Activated CD8-positive, alpha-beta memory T cell treated with anti-CD3 and anti-CD28 coated beads, Interleukin-2, amount 50 U/mL, for 24 hours (primary cell): Measurements from ENCODE around the gene CEP55.
"Not testable (repeated sequence)": the region's sequence is repeated elsewhere in the genome, so short reads cannot be mapped to it uniquely, and the experiment has no call there.

Experiments used
- DNase-seq: peaks from one replicate; pipeline ENCODE4 v3.0.0-alpha.2; 2020; ENCODE audit errors: extremely low read depth

Gene CEP55

DNA sequence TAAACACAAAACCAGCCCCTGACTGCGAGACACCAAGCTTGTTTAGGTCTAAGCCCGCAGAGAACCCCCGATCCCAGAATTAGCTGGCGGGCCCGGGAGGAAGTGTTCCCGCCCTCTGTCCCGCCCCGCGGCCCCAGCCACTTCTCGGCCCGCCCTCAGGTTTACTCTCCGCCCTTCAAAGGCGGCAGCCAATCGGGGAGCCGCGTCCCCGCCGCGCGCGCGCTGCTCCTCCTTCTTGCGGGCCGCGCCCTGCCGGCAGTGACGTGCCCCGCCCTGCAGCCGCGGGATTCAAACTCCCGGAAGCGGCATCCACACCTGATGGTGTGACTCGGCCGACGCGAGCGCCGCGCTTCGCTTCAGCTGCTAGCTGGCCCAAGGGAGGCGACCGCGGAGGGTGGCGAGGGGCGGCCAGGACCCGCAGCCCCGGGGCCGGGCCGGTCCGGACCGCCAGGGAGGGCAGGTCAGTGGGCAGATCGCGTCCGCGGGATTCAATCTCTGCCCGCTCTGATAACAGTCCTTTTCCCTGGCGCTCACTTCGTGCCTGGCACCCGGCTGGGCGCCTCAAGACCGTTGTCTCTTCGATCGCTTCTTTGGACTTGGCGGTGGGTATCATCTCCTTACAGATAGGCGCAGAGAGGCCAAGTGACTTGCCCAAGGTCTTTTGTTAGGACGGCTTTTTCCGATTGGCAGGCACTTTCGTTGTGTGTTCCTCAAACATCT is at the start of gene CEP55:
CEP55 (plus strand) TSS at position 291 of the 720 bp plus-strand sequence. CDS start 3,440 bp downstream, outside the sequence.
- DNase-seq: peak; percentile 80

DNA sequence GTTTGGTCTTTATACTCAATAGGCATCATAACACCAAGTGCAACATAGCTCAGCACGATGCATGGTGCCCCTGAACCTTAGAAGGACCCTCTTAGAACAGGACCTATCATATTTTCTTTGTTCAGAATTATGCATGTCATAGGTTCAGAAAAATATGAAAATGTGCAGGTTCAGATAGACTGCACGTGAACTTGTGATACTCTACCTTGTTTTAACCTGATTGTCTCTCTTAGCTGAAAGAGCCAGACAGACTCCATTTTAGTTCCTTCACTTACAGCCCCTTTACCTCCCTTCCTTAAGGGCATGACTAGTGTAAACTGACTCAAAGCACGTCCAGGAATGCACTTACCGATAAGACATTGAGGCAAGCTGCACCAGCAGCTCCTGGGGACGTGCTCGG is 49.4 kb upstream of the CEP55 start:
- no peak for DNase-seq

DNA sequence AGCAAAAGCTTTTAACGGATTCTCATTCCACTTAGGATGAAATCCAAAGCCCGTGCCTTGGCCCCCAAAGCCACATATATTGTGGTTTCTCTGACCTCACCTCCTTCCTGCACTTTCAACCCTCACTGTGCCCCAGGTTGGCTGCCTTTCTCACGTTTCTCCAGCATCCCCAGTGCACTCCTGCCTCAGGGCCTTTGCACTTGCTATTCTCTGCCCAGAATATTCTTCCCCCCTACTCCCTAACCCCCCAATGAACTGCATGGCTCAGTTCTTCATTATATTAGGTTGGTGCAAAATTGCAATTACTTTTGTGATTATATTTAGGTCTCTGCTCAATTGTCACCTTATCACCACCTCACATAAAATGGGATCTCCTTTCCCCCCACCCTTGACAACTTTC is 48.4 kb upstream of the CEP55 start:
- no peak for DNase-seq

DNA sequence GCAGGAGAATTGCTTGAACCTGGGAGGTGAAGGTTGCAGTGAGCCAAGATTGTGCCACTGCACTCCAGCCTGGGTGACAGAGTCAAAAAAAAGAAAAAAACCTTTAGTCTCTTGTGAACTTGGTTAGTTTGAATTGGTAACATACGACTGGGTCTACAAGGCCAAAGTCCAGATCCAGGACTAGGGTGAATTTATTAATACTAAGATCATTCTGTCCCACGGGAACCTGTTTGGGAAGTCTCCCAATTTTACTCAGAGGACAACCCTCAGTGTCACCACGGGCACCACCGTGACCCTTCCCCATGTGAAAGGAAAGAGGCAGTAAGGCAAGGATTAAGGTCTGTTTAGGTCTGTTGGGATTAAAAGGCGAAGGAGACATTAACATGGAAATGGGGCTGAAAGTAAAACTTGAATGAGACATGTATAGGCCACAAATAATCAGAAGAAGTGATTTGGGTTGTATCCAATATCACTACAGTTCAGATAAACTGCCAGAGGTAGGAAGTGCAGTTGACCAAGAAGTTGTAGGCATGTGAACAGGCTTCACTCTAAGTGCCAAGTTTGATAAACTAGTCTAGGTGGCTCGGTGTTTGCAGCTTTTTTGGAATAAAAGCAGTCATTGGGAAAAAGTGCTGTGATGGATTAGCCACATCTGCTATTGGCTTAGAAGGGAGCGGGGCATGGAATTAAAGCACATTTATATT is 45.0 kb upstream of the CEP55 start:
- DNase-seq: no peak

DNA sequence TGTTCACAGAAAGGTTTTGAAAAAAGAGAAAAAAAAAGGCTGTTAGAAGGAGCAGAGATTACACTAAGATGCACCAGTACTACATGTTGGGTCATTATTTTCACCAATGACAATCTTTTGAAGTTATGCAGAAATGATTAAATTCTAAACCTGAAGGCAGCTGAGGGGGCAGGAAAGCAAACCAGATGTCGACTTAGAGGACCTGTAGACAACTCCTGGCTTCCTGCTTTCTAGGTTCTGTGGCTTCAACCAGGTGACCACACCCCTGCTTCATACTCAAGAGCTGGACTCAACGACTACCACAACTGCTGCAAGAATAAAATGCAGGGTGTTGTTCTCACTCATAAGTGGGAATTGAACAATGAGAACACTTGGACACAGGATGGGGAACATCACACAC is 44.3 kb upstream of the CEP55 start:
- no peak for DNase-seq

DNA sequence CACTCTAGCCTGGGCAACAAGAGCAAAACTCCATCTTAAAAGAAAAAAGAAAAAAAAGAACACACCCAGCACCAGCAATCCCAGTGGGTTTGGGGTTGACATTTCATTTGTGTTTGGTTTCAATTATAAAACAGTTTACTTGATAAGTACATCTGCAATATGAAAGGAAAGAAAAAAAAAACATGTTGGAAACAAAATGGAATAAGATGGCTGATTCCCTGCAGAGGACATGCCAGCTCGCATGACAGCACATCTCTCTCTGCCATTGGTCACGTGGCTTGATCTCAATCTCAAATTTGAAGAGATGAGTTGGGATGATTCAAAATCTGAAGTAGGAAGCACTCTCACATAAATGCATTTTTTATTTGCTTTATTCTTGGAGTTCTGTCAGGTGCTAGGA is 42.3 kb upstream of the CEP55 start:
- DNase-seq: no peak

DNA sequence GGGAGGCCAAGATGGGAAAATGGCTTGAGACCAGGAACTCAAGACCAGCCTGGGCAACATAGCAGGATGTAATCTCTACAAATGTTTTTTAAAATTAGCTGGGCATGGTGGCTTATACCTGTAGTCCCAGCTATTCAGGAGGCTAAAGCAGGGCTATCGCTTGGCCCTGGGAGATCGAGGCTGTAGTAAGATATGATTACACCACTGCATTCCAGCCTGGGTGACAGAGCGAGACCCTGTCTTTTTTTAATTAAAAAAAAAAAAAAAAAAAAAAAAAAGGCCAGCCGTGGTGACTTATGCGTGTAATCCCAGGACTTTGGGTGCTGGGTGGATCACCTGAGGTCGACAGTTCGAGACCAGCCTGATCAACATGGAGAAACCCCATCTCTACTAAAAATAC is 41.7 kb upstream of the CEP55 start:
- no peak for DNase-seq

DNA sequence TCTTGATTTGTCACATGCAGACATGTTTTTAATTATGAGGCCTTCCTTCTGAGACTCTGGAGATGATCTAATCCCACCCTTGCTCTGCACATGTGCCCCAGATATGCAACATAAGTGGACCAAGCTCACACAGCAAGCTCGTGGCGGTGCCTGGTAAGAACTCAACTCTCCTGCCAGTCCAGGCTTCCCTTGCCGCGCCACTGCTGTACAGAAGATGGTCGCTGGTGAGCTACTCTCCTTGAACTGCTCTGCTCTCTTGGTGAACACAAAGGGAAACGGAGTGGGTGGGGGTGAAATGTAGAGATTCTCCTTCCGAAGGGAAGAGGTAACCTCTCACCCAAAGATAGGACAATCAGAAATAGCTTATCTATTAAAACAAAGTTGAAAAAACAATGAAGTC is 39.9 kb upstream of the CEP55 start:
- DNase-seq: no peak

DNA sequence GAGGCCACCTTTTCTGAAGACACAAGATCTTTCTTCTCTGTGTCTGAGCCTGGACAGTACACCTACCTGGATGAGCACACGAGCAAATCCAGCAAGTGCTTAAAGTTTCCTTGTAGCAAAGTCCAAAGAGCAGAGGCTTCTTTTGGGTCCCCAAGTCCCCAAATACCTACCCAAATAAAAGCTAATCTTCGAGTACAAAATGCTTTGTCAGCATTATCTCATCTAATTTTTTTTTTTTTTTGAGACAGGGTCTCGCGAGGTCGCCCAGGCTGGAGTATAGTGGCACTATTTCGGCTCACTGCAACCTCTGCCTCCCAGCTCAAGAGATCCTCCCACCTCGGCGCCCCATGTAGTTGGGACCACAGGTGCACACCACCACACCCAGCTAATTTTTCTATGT is 38.9 kb upstream of the CEP55 start:
- no peak for DNase-seq

DNA sequence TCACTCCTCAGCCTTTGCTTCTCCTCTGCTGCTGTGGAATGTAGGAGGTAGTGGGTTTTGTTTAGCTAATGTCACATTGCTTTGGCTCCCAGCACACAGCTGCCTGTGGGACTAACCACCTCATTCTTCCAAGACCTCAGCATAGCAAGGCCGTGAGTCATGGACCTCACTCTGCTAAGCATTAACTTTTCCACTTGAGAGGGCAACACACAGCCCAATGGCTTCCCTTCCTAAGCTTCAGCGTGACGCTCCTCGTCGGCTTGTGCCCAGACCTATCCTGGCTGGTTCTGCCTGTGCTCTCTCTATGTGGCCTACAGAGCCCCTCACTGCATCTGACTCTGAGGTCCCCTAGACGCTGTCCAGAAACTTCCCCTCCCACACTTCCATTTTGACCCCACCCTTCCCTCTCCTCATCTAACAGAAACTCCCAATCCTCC is 37.6 kb upstream of the CEP55 start:
- DNase-seq: no peak

DNA sequence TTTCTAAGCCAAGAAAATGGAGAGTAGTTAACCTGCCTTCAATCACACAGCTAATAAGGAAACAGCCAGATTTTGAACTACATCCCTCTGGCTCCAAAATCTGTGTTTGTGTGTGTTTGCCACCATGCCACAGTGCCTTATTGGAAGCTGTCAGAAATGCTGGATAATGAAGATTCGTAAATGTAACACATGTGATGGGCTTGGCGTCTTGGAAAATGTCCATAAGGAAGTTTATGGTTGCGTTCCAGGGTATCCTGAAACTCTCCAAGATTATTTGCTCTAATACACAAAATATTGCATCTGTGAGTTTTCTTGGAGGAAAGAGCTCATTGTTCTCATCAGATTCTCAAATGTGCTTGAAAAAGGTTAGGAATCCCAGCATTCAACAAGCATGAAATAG is 36.9 kb upstream of the CEP55 start:
- DNase-seq: no peak

DNA sequence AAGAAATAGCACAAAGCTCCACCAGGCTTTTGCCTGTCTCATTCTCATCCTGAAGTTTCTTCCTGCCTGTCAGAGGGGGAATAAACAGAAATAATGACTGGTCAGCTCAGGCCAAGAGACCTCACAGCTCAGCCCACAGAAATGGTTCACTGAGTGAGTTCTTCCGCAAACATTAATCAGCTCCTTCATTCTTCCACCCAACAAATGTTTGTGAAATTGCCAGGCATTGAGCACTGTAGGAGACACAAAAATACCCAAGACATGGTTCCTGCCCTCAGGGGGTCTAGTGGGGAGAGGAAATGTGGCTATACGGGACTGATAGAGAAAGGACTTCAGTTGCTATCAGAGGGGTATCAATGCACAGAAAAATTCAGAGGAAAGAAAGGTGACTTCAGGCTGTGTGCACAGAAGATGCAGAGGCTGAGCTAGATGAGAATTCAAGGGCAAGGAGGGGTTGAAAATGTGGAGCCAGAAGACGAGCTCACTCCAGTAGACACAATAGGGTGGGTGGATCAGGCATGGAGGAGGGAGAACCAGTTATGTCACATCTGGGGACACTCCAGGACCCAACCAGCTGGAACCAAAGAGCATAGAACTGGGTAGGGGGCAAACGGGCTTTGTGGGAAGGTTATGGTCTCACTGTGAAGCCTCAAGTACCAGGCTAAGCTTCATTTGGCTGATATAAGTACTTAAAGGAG is 35.2 kb upstream of the CEP55 start:
- no peak for DNase-seq

DNA sequence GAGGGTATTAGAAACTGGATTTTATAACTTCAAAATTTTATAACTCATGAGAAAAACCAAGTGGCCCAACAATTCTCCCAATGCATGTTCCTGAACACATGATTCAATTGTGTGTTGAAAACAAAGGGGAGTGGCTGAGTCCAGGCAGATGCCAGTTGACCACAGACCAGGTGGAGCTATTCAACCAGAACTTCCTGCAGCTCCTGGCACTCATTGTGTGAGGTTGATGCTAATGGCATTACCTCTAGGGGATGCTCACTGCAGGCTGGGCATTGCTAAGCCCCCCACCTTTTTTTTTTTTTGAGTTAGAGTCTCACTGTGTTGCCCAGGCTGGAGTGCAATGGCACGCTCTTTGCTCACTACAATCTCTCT is 34.6 kb upstream of the CEP55 start:
- DNase-seq: no peak

DNA sequence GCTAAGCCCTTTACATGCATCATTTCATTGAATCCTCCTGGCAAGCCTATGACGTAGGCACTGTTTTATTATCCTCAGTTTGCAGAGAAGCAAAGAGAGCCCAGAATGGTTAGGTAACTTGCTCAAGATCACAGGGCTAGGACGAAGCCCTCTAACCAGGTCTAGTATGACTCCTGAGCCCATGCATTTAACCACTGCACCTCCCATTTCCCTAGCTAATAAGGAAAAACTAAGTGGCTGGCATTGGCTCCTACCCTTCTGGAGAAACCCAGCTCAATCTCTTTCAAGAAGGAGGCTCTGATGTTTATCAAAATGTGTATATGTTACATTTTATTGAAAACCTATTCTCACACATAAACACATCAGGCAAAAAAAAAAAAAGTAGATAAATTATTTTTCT is 34.0 kb upstream of the CEP55 start:
- DNase-seq: no peak

DNA sequence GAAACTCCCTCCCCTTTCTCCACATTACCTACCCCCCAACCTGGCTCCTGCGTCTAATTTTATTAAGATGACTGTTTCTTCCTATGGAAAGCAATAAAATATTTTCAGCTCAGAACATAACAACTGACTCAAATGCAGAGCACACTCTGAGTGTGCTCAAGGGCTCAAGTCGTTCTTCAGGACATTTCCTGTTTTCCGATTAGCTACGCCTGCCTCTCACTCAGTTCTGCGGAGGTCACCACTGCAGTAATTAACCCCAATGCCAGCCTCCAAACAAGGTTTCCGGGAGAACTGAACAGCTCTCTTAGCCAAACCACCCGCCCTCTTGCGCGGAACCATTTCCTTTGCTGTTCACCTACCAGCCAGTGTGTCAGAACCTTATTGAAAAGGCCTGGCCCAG is 33.5 kb upstream of the CEP55 start:
- DNase-seq: no peak

DNA sequence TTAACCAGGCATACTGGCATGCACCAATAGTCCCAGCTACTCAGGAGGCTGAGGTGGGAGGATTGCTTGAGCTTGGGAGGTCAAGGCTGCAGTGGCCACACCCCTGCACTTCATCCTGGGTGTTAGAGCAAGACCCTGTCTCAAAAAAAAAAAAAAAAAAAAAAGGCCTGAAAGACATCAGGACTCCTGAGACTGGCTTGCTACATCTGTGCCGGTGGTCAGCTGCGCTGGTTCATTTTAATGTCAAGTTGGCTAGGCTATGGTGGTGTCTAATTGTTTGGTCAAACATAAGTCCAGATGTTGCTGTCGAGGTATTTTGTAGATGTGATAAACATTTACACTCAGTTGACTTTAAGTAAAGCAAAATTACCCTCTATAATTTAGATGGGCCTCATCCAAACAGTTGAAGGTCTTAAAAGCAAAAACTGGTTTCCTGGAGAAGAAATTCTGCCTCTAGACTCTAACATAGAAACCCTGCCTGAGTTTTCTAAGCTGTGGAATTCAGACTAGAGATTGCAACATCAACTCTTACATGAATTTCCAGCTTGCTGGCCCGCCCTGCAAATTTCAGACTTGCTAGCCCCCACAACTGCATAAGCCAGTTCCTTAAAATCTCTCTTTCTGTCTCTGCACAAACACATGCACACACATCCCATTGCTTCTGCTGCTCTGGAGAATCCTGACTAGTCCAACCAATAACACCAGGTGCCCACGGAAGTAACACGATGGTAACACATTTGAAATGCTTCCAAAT is 32.5 kb upstream of the CEP55 start:
- DNase-seq: no peak

DNA sequence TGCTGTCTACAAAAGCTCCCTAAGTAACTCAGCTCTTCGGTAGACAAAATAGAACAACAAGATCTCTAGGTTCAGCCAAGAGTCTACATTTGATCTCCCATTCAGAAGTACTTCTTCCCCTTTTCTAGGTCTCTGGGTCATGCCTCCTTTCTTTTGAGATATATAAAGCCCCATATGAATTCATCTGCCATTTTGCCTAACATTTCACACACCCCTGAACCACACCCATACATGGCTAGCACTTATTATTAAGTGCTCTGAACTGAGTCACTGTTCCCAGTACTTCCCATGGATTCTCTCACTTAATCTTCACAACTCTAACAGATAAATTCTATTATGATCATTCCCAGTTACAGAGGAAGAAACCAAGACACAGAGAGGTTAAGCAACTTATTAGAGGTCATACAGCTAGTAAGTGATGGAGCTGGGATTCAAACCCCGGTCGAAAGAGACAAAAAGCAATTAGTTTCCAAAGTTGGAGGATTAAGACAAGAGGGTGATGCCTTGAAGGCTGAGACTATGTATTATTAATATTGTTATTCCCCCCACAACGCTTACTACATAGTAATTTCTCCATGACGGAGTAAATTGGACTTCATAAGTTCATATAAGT is 31.5 kb upstream of the CEP55 start:
- no peak for DNase-seq

DNA sequence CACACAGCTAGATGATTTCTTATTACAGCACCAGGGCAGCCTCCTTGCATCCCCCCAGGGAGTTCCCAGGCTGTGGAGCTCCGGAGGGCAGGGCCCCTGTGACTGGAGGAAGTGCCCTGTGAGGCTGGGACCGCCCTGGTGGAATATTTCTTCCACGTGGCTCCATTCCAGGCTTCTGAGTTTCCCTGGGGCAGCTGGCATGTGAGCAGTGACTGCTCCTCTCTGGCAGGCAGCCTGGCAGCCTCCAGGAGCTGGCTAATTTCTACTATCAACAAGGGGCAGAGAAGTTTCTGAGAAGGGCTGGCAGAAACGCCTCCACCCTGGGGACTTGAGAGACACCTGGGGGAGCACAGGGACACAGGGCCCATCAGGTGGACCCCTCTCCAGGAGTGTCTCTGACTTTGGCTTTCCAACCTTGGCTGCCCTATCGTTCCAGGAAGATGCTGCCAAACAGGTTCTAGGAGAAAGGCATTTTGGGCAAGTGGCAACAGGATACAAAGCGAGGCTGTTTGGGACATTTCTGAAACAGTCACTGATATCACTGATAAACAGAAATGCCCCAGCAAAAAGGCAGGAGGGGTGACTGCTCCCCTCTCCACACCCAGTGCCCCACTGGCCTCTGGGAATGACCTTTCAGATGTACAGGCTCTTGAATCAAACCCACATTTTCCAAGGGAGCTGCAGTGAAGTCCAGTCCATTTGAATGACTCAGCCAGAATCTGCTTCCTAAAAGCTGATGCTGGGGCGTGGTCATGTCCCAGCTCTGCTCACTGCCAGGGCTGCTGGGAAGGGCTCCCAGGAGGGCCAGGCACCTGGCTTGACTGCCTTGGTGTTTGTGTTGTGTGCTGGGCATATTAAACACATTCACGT is 30.4 kb upstream of the CEP55 start:
- DNase-seq: no peak

DNA sequence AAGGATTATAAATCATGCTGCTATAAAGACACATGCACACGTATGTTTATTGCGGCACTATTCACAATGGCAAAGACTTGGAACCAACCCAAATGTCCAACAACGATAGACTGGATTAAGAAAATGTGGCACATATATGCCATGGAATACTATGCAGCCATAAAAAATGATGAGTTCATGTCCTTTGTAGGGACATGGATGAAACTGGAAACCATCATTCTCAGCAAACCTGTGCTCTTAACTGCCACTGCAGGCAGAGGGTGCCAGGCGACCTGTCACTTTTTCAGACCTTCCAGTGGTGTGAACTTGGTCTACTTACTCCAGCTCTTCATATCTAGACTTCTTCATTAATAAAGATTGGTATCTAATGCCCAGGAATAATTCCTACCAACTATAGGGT is 28.8 kb upstream of the CEP55 start:
- DNase-seq: not testable (repeated sequence)

DNA sequence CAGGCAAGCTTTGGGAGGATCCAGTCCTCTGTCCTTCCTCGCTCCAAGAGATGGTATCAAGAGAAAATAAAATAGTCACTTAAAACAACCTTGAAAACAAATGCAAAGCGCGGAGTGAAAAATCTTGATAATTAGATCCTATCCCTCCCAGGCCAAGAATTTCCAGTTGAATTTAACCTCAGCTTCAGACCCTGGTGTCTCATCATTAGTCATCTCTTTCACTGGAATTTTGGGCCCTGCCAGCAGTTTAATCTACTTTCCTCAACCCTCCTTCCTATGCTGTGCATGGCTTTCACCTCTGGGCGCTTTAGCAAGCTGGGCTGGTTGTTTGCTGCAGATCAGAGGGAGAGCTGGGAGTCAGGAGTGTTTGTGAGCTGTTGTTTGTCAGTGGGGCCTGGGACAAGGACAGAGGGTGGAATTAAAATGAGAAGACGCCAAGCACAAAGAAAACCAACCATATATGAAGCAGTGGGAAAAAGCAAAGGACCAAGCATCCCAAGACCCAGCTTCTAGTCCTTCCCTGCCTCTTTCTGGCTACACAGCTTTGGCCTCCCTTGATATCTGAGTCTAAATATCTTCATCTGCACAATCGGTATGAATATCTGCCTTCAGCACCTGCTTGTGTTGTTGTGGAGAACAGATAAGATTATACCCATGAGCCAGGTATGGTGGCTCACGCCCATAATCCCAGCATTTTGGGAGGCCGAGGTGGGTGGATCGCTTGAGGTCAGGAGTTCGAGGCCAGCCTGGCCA is 27.8 kb upstream of the CEP55 start:
- no peak for DNase-seq
